ENCODE measurements around the gene OR1D2. TPM values are rescaled to one million over a fixed set of nuclear protein-coding genes. Genes with fewer than 3 reads are reported as not detected.
"Not testable (repeated sequence)": the region's sequence is repeated elsewhere in the genome, so short reads cannot be mapped to it uniquely, and the experiment has no call there.

Gene OR1D2
- total and polyA plus RNA-seq, 2 donors (not counting 1 experiment from before 2014, with no cell fraction given): not detected

DNA sequence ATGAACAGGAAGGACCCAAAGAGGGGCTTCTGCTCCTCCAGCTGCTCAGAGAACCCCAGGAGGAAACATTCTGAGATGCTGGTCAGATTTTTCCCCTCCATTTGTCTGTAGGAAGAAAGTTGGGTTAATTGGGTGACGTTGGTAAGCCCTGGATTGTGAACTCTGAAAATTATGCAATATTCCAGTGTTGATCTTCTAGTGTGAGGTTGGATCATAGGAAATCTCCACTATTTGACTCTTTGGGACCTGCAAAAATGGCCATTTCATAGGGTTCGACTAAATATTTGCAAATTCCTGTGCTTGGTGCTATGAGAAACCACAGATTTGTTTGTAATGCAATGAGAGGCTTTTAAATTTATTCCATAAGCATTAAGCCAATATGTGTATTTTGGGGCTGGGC, 23.2 kb upstream of the OR1D2 start, which contains the start of gene OR1G1:
Gene OR1G1, minus strand, starts transcription at position 101 of the 400 bp plus-strand sequence. Its CDS starts 0 bp downstream, at position 101.
- no peaks in the 10 kb centered on the region for H3K79me2 ChIP-seq (ENCODE audit: control insufficient read depth, insufficient read depth, low read length)
- DNase-seq: no peak
- H3K9me3 ChIP-seq (ENCODE audit: control extremely low read depth in 1 of 3, control insufficient read depth in 2 of 3, insufficient read depth in 1 of 3, low read length in 2 of 3): no peaks in the 10 kb centered on the region
- H4K20me1 ChIP-seq (ENCODE audit: control insufficient read depth, insufficient read depth, low read length, poor library complexity, severe bottlenecking): no peaks in the 10 kb centered on the region
- no peak for ATAC-seq (ENCODE audit: low read depth)
- CTCF ChIA-PET: no interaction called here
- H3K4me3 ChIP-seq (ENCODE audit: control extremely low read depth in 1 of 5, extremely low read depth in 1 of 5, insufficient read depth in 1 of 5, low read depth in 2 of 5, low read length in 4 of 5): no peak within 1 kb of the TSS
- intact Hi-C loops (cut with micrococcal nuclease): no loop called here
- H3K4me1 Mint-ChIP-seq: peaks cover 3% of the 10 kb centered on the region
- no peak within 1 kb of the TSS for H3K9ac ChIP-seq (ENCODE audit: low read length)
- H3K4me1 ChIP-seq (ENCODE audit: control insufficient read depth in 2 of 2, insufficient read depth in 2 of 2, low read length in 2 of 2): no peaks in the 10 kb centered on the region
- H2AFZ ChIP-seq (ENCODE audit: insufficient read depth, low read depth, low read length, poor library complexity, severe bottlenecking): no peak within 1 kb of the TSS
- H3K36me3 ChIP-seq (replicated peaks in 1 of 2; ENCODE audit: control extremely low read depth in 1 of 2, control insufficient read depth in 1 of 2, extremely low read depth in 1 of 2, insufficient read depth in 2 of 2, low read length in 1 of 2): no peaks in the 10 kb centered on the region
- TF ChIP-seq, protein P1, sequence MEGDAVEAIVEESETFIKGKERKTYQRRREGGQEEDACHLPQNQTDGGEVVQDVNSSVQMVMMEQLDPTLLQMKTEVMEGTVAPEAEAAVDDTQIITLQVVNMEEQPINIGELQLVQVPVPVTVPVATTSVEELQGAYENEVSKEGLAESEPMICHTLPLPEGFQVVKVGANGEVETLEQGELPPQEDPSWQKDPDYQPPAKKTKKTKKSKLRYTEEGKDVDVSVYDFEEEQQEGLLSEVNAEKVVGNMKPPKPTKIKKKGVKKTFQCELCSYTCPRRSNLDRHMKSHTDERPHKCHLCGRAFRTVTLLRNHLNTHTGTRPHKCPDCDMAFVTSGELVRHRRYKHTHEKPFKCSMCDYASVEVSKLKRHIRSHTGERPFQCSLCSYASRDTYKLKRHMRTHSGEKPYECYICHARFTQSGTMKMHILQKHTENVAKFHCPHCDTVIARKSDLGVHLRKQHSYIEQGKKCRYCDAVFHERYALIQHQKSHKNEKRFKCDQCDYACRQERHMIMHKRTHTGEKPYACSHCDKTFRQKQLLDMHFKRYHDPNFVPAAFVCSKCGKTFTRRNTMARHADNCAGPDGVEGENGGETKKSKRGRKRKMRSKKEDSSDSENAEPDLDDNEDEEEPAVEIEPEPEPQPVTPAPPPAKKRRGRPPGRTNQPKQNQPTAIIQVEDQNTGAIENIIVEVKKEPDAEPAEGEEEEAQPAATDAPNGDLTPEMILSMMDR (IDR thresholded peaks at IDR 0.05): no peak
- no peak for TF ChIP-seq EZH2 (IDR thresholded peaks at IDR 0.05; ENCODE audit: borderline replicate concordance, insufficient read depth, low read depth, low read length, poor library complexity, severe bottlenecking)
- H3K4me2 ChIP-seq (replicated peaks; ENCODE audit: low read depth, low read length, poor library complexity, severe bottlenecking): no peak within 1 kb of the TSS
- H3K4me3 Mint-ChIP-seq: no peak within 1 kb of the TSS
- H3K27me3 Mint-ChIP-seq: peaks cover 59% of the 10 kb centered on the region
- no peaks in the 10 kb centered on the region for H3K9me3 Mint-ChIP-seq (ENCODE audit: insufficient read depth)
- no peak within 1 kb of the TSS for H3K27ac Mint-ChIP-seq
- WGBS (ENCODE audit: insufficient coverage): 100% methylated on average over 1 of the region's 2 CpGs
- no peak within 1 kb of the TSS for H3K27ac ChIP-seq (ENCODE audit: low read length in 2 of 2)
- POLR2A ChIA-PET: no interaction called here
- peaks cover 0 to 6% (median 2%) of the 10 kb centered on the region in 4 experiments for H3K27me3 ChIP-seq (replicated peaks in 1 of 4; ENCODE audit: control extremely low read depth in 1 of 4, control insufficient read depth in 3 of 4, insufficient read depth in 4 of 4, low read length in 3 of 4)

DNA sequence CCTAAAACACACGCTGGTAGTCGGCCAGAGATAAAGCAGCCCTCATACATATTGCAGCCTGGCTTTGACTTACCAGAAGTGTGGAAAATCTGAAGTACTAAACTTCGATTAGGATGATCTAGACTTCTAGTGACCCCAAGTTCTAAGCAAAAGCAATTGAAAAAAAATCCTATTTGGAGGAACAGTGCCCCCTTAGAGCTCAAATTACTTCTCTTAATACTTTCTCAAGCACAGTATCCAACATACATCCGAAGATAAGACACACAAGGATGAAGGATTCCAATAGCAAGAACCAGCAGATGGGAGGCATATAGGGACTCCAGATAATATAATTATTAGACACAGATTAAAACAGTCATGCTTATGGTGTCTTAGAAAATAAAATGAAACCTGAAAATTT, 30.4 kb downstream of the OR1D2 start:
- H3K9me3 ChIP-seq (ENCODE audit: control extremely low read depth in 1 of 3, control insufficient read depth in 2 of 3, insufficient read depth in 1 of 3, low read length in 2 of 3); H4K20me1 ChIP-seq (ENCODE audit: control insufficient read depth, insufficient read depth, low read length, poor library complexity, severe bottlenecking); DNase-seq; POLR2A ChIA-PET; H3K27me3 ChIP-seq (replicated peaks in 1 of 4; ENCODE audit: control extremely low read depth in 1 of 4, control insufficient read depth in 3 of 4, insufficient read depth in 4 of 4, low read length in 3 of 4); H3K4me2 ChIP-seq (replicated peaks; ENCODE audit: low read depth, low read length, poor library complexity, severe bottlenecking); H3K79me2 ChIP-seq (ENCODE audit: control insufficient read depth, insufficient read depth, low read length); H3K4me1 Mint-ChIP-seq; H3K9me3 Mint-ChIP-seq (ENCODE audit: insufficient read depth); H3K36me3 ChIP-seq (replicated peaks in 1 of 2; ENCODE audit: control extremely low read depth in 1 of 2, control insufficient read depth in 1 of 2, extremely low read depth in 1 of 2, insufficient read depth in 2 of 2, low read length in 1 of 2); H3K27me3 Mint-ChIP-seq; intact Hi-C loops (cut with micrococcal nuclease); H3K27ac ChIP-seq (ENCODE audit: low read length in 2 of 2); CTCF ChIA-PET; H2AFZ ChIP-seq (ENCODE audit: insufficient read depth, low read depth, low read length, poor library complexity, severe bottlenecking); H3K9ac ChIP-seq (ENCODE audit: low read length); ATAC-seq (ENCODE audit: low read depth); H3K4me1 ChIP-seq (ENCODE audit: control insufficient read depth in 2 of 2, insufficient read depth in 2 of 2, low read length in 2 of 2); H3K4me3 ChIP-seq (ENCODE audit: control extremely low read depth in 1 of 5, extremely low read depth in 1 of 5, insufficient read depth in 1 of 5, low read depth in 2 of 5, low read length in 4 of 5); H3K4me3 Mint-ChIP-seq; H3K27ac Mint-ChIP-seq: not testable (repeated sequence)
- WGBS (ENCODE audit: insufficient coverage): no CpG with 5 or more reads among the region's 4 CpGs

DNA sequence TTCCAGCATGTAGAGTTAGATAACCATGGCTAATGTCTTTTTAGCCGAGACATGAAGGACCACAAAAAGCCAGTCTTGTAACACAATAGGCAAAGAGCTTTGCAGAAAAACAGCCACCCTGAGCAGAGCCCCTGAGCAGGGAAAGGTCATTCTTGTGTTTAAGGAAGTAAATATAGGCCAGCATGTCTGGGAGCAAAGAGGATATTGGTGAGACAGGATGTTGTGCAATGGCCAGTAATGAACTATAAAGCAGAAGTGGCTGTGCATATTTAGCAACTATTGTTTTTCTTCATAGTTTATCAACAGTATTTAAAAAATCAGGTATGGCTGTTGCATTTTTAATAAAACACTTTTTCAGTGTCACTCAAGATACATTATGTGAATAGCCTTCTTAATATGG, 39.0 kb downstream of the OR1D2 start:
- H3K27ac Mint-ChIP-seq; H3K36me3 ChIP-seq (replicated peaks in 1 of 2; ENCODE audit: control extremely low read depth in 1 of 2, control insufficient read depth in 1 of 2, extremely low read depth in 1 of 2, insufficient read depth in 2 of 2, low read length in 1 of 2); H3K4me3 ChIP-seq (ENCODE audit: control extremely low read depth in 1 of 5, extremely low read depth in 1 of 5, insufficient read depth in 1 of 5, low read depth in 2 of 5, low read length in 4 of 5); H3K27me3 ChIP-seq (replicated peaks in 1 of 4; ENCODE audit: control extremely low read depth in 1 of 4, control insufficient read depth in 3 of 4, insufficient read depth in 4 of 4, low read length in 3 of 4); H3K4me1 ChIP-seq (ENCODE audit: control insufficient read depth in 2 of 2, insufficient read depth in 2 of 2, low read length in 2 of 2); H3K27ac ChIP-seq (ENCODE audit: low read length in 2 of 2); intact Hi-C loops (cut with micrococcal nuclease); H3K4me1 Mint-ChIP-seq; CTCF ChIA-PET; H3K9me3 ChIP-seq (ENCODE audit: control extremely low read depth in 1 of 3, control insufficient read depth in 2 of 3, insufficient read depth in 1 of 3, low read length in 2 of 3); H4K20me1 ChIP-seq (ENCODE audit: control insufficient read depth, insufficient read depth, low read length, poor library complexity, severe bottlenecking); H3K79me2 ChIP-seq (ENCODE audit: control insufficient read depth, insufficient read depth, low read length); DNase-seq; POLR2A ChIA-PET; H3K4me2 ChIP-seq (replicated peaks; ENCODE audit: low read depth, low read length, poor library complexity, severe bottlenecking); H3K27me3 Mint-ChIP-seq; H2AFZ ChIP-seq (ENCODE audit: insufficient read depth, low read depth, low read length, poor library complexity, severe bottlenecking); H3K9me3 Mint-ChIP-seq (ENCODE audit: insufficient read depth); H3K9ac ChIP-seq (ENCODE audit: low read length); H3K4me3 Mint-ChIP-seq: not testable (repeated sequence)
- ATAC-seq (ENCODE audit: low read depth): peak; percentile 58
- no CpG with 5 or more reads among the region's 1 CpG for WGBS (ENCODE audit: insufficient coverage)
